Vagina (tissue), 2 donors: ENCODE measurements around the gene COL1A2.

Experiments
- POLR2A ChIP-seq, 2 donors: fragments of 450-650 bp; IDR thresholded peaks; one replicate each; pipeline ENCODE4 v1.6.1; 2017; ENCODE audit warnings: antibody characterized with exemption in 2 of 2, mild to moderate bottlenecking in 2 of 2, moderate library complexity in 2 of 2
- POLR2AphosphoS5 ChIP-seq, 2 donors: sonication (generic); formaldehyde crosslinking; IDR thresholded peaks; one replicate each; pipeline ENCODE4 v1.9.0; 2017; ENCODE audit warnings: antibody characterized with exemption in 2 of 2, mild to moderate bottlenecking in 2 of 2, low read depth in 1 of 2; ENCODE audit not compliant: insufficient read depth in 1 of 2
- TF ChIP-seq, protein P1 (sequence below), 3 experiments: fragments of 450-650 bp in 2 of 3; fragments of 200-600 bp in 1 of 3; sonication (generic) in 1 of 3; IDR thresholded peaks; one replicate each; pipeline ENCODE4 v1.5.1; 2017 to 2019; ENCODE audit warnings: antibody characterized with exemption in 3 of 3, mild to moderate bottlenecking in 2 of 3, moderate library complexity in 2 of 3

DNA sequence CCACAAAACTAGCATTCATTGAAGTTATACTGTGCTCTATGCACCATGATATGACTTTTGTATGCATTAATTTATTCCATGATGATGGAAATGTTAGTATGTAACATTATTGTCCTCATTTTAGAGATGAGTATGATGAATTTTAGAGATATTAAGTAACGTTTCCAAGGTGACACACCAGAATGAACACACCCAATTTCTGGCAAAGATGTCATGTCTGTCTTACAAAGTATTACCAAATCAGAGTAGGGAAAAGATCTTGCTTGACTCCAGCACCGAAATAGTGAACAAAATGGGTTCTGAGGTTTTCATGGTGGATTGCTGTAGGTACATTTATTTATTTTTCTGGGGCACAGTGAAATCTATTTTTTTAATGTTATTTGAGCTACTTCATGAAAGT, 33.8 kb upstream of the COL1A2 start:
- no peak for TF ChIP-seq POLR2AphosphoS5 (IDR thresholded peaks at IDR 0.05; ENCODE audit: insufficient read depth in 1 of 2, low read depth in 1 of 2)
- TF ChIP-seq, protein P1, sequence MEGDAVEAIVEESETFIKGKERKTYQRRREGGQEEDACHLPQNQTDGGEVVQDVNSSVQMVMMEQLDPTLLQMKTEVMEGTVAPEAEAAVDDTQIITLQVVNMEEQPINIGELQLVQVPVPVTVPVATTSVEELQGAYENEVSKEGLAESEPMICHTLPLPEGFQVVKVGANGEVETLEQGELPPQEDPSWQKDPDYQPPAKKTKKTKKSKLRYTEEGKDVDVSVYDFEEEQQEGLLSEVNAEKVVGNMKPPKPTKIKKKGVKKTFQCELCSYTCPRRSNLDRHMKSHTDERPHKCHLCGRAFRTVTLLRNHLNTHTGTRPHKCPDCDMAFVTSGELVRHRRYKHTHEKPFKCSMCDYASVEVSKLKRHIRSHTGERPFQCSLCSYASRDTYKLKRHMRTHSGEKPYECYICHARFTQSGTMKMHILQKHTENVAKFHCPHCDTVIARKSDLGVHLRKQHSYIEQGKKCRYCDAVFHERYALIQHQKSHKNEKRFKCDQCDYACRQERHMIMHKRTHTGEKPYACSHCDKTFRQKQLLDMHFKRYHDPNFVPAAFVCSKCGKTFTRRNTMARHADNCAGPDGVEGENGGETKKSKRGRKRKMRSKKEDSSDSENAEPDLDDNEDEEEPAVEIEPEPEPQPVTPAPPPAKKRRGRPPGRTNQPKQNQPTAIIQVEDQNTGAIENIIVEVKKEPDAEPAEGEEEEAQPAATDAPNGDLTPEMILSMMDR (IDR thresholded peaks at IDR 0.05) = no peak
- TF ChIP-seq POLR2A (IDR thresholded peaks at IDR 0.05) = no peak
